Measurements from ENCODE around the gene GNB1L.
A peak's percentile ranks its signal among the peaks of the same experiment; 100 is the strongest.

Gene GNB1L

GRCh38 chr22:19758896-19759426 is 95.7 kb downstream of the GNB1L start:
- DNase-seq: no peak

DNA sequence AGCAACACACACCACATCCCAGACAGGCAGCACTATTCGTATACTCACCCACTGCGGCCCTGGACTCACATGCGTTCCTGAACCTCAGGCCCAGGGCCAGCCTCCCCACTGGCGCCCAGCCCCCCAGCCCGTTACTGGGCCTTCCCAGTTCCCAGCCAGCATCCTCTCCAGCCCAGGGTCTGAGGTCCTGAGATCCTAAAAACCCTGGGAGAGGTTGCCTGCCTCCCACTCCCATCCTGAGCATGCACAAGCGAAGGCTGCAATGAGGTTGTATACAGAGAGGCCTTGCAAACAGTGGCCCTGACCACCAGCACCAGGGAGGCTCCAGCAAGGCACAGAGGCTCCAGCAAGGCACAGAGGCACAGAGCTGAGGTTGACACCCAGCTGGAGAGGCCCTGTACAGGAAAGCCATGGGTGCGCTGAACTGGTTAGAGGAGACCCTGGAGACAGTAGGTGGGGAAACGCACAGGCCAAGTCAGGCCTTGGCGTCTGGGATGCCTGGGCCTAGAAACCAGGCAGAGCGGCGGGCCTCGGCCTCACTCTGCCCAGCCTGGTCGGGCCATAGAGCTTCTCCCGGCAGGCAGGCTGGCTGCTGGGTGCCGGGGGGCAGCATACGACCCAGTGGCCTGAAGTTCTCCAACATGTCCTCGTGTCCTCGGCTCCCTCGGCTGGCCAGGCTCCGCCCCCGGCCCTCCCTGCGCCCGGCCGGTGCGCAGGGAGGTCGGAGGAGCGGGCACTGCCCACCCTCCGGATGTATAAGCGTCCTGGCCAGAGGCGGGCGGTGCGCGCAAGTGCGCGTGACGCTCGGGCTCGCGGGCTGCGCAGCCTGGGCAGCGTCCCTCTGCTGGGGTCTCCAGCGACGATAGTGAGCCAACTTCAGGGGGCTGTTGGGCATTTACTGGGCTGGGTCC is 96.4 kb downstream of the GNB1L start:
- no peak for DNase-seq

DNA sequence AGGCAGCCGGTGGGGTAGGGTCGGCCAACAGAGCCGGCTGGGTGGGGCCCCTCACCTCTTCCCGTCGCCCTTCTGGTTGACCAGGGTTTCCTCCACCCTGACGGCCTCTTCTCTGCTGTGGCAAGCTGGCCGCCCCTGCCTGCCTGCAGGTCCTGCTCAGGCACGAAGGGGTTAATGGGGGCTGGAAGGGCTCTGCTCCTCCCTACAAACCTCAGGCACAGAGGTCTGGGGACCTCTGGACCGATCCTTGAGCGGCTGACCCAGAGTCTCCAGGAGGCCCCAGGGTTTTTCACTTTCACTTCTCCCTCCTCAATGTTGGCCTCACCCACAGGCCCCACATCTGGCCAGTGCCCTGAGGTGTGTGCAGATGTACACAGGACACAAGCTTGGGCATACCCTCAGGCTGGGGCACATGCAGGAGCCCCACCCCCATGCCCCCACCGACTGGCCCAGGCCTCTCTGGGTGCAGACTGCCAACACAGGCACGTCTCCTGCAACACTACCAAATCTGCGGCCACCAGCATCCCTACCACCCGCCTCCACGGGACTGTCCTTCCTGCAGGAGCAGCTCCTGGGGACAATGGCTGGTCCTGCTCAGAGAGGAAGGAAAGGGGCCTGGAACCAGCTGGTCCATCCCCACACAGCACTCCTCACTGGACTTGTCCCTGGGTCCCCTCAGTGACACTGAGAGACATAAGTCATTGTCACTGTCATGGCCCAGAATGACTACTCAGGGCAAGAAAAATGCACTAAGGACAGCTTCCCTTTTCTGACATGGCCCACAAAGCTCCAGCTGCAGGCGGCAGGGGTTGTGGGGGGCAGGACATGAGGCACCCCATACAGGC is 97.3 kb downstream of the GNB1L start:
- no peak for DNase-seq

- DNase-seq: peak; percentile 12
These were observed 98.2 kb downstream of the GNB1L start for GRCh38 chr22:19756288-19757128.

DNA sequence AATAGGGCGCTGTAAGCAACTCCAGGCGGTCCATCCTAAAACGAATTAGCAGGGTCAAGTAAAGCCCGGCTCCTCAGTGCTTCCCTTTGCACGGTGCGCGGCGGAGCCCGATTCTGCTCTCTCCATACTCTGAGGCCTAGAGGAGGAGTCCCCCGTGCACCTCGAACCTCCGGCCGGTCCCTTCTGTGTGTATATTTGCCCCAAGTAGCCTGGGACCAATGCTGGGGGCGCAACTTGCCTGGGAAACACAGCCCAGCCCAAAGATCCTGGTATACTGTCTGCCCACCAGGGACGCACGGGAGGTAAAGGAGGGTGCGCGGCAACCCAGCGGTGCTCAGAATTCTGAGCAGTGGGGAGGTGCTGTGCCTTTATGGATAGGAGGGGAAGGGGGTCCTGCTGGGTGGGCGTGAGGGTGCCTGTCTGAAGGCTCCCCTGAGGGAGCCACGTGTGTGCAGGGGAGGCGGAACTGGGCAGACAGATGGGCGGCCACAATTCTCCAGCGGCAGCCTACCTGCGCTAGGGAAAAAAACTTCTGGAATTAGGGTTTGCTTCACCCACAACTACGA is 98.9 kb downstream of the GNB1L start:
- no peak for DNase-seq

DNA sequence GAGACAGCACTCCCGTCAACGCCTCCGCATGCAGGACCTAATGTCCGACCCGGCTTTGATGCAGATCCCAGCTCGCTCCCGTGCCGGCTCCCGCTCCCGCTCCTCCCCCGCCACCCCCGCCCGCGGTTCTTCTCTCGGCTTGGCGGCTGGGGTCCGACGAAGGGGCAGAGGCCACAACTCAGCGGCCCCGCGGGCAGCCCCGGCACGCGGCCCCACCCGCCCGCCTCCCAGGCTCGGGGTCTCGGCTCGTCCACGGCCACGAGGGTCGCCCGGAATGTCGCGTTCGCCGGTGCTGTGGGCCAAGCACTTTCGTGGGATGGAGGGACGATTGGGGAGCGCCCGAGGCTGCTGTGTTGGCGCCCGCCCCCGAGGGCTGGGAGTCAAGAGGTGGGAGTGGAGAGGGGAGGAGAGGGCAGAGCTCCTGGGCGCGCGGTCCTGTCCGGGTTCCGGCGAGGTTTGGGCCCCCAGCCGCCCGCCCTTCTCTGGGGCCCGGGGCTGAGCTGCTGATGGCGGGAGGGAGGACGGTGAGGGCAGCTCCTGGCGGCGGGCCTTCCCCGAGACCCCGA is 99.4 kb downstream of the GNB1L start:
- DNase-seq: no peak

- no peak for DNase-seq
These were observed 100.0 kb downstream of the GNB1L start for GRCh38 chr22:19754701-19755144.

DNA sequence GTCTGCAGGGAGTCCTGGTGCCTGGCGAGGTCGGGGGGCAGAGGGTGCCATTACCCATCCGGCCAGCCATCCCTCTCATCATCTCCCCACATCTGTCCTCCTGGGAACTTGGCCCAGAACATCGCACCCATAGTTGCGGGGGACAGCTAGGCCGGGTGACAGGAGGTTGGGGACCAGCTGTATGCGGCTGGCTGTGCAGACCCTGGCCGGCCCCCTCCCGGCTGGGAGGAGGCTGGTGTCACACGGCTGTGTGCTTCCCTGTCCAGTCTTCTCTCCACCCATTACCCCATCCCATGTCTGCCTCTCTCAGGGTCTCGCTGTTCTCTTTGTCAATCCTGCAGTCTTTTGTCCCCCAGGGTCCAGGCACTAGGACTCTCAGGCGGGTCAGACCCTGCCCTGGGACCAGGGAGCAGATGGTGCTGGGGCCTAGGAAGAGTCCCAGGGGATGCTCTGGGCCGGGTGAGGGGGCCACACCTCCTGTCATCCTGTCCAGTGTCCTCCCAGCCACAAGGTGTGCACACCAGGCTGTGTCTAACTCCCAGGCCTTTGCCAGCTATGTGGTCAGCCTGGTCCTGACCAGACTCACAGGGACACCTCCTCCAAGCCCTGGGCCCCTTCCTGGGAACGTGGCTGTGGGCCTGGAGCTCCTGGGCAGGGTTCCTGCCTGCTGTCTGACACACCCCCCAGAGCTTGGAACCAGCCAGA is 100.5 kb downstream of the GNB1L start:
- DNase-seq: no peak

- no peak for DNase-seq
These were observed 101.4 kb downstream of the GNB1L start for GRCh38 chr22:19753090-19753842.

DNA sequence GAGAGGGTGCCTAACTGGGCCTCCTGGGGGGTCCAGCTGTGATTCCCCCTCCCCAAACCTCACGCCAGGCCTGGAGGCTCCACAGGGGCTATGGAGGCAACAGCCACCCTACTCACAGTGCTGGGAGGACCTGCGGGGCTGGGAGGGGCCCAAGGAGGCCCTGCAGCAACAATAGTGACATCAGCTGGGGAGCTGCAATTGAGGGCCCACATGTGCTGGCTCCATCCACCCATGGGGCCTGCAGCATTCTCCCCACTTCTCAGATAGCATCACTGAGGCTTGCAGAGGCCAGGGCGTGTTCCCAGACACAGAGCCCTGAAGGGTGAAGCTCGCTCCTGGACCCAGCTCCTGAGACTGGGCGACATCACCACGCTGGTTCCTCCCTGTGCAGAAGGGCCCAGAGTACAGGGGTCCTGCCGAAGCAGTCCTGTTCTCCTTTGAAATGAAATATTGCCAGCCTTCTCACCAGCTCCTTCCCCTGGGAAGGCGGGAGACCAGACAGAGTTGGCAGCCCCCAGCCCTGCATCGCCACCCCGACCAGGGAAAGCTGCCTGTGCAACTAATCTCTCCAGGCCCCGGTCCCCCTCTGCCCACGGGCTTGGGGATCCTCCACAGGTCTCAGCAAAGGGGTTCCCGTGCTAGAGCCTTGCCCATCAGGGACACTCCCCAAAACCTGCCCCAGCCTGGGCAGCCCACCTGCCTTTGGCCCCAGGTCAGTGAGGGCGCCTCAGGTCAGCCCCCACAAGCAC is 103.0 kb downstream of the GNB1L start:
- no peak for DNase-seq

DNA sequence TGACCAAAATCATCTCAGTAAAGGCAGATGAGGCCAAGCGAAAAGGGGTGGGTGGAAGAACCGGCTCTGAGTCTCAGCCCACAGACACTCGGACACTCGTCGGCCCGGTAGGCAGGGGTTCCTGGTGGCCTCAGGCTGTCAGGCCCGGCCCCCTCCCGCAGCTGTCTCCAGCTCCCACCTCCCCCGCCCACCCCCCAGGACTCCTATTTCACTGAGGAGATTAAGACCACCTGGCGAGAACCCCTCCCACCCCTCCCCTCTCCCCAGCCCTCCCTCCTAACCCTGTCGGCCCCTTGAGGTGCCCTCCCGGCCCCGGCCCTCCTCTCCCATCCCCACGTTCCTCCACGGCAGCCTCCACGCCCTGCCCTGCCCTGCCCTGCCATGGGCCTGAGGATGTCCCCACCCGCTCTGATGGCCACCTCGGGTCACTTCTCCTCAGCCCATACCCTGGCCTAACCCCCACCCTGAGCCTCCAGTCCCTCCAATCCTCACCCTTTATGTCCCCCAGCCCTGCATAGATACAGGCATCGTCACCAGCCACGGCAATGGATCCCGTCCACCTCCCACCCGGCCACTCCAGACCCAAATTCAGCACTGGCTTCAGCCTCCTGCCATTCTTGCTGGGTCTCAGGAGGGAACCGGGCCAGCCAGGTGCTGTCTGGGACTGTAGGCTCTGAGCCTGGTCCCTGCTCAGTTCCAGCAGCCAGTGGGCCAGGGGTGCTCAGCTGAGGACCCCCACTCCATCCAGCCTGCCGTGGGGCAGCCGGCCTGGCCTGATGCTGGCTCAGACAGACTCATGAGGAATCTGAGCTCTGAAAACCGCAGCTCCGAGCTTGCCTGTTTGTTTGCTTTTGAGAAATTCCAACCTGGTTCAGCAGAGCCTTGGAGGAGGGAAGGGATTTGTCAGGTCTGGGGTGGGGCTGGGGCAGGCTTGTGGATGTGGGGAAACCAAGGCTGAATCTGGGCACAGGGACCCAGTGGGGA is 103.9 kb downstream of the GNB1L start:
- no peak for DNase-seq

DNA sequence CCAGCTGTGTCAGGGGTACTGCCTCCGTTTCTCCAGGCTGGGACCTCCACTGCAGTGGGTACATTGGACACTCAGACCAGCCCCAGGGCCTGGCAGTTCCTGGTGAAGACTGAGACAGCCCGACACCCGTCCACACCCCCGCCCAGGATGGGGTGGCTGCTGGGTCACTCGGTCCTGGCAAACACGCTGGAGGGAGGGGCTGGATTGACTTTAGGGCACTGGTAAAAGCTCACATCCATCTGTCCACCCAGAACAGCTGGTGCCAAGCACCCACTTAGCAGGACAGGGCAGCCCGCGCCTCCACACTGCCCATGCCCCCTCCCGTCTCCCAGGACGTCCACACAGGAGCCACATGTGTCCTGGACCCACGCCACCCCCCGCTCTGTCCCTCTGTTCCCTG is 104.8 kb downstream of the GNB1L start:
- DNase-seq: no peak

- no peak for DNase-seq
These were observed 105.5 kb downstream of the GNB1L start for GRCh38 chr22:19748991-19749664.

DNA sequence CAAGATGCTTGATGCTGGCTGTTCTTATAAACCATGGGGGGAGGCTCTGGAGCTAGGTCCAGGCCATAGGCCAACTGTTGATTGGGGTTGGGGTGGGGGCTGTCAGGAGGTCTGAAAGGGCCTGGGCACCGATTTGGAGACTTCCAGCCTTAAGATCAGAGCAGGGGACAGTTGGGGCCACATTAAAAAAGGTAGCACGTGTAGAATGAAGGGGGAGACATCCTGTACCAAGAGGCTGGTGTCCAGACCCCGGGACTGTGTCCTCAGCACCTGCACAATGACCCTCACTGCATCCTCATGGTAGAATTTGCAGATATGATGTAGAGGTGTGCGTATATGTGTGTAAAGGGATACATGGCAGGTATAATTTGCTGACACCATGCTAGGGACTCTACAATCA is 106.5 kb downstream of the GNB1L start:
- DNase-seq: no peak

DNA sequence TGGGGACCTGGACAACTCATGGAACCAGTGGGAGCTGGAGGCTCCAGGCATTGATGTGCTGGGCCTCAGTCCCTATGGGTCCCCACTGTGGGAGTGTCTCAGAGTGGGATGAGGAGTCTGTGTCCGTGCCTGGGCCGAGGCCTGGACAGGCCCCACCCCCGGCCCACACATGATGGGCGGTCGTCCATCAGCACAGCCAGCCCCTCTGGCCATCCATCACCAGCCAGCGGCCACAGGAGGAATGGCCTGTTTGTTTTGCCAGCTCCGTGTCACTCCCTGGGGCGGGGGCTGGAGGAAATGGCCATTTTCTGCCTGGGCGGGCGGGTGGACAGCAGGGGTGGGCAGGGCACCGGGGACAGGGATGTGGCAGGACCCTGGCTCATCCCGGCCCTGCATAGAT is 107.1 kb downstream of the GNB1L start:
- DNase-seq: no peak

- no peak for DNase-seq
These were observed 107.9 kb downstream of the GNB1L start for GRCh38 chr22:19746726-19747125.

GRCh38 chr22:19745155-19746101 is 109.2 kb downstream of the GNB1L start:
- no peak for DNase-seq
